Muscle of arm (tissue), 12 donors: ENCODE measurements around the gene B3GAT1. TPM values are rescaled to one million over a fixed set of nuclear protein-coding genes. Genes with fewer than 3 reads are reported as not detected.
"Not testable (repeated sequence)": the region's sequence is repeated elsewhere in the genome, so short reads cannot be mapped to it uniquely, and the experiment has no call there.

Source experiments
- DNase-seq: peaks from one replicate; pipeline ENCODE4 v3.0.0-alpha.2; 2013
- polyA plus RNA-seq, 12 donors: library from polyadenylated mRNA; unstranded; fragments of 120-200 nt; gene quantifications; one replicate each; pipeline ENCODE4 v1.2.1, GENCODE V29; 2013; ENCODE audit not compliant: insufficient read length in 12 of 12

The B3GAT1 gene
- polyA plus RNA-seq, 12 donors, result 0.11 to 0.80 (median 0.33) TPM; not detected in 2

- no peak for DNase-seq
These were observed 53.7 kb downstream of the B3GAT1 start for GRCh38 chr11:134358165-134358855.

GRCh38 chr11:134357545-134357839 is 54.5 kb downstream of the B3GAT1 start:
- no peak for DNase-seq

GRCh38 chr11:134356656-134357544 is 55.1 kb downstream of the B3GAT1 start:
- no peak for DNase-seq

GRCh38 chr11:134355656-134356055 is 56.4 kb downstream of the B3GAT1 start:
- DNase-seq, result no peak

GRCh38 chr11:134355136-134355535 is 56.9 kb downstream of the B3GAT1 start:
- no peak for DNase-seq

- DNase-seq, result no peak
These were observed 59.9 kb downstream of the B3GAT1 start for GRCh38 chr11:134352111-134352510.

- DNase-seq, result no peak
These were observed 61.7 kb downstream of the B3GAT1 start for GRCh38 chr11:134350381-134350780.

GRCh38 chr11:134349802-134350355 is 62.2 kb downstream of the B3GAT1 start:
- no peak for DNase-seq

GRCh38 chr11:134349109-134349801 is 62.8 kb downstream of the B3GAT1 start:
- DNase-seq, result no peak

- DNase-seq, result no peak
These were observed 64.6 kb downstream of the B3GAT1 start for GRCh38 chr11:134347441-134347840.

- no peak for DNase-seq
These were observed 65.1 kb downstream of the B3GAT1 start for GRCh38 chr11:134346976-134347350.

GRCh38 chr11:134346101-134346975 is 65.7 kb downstream of the B3GAT1 start:
- DNase-seq, result no peak

- DNase-seq, result no peak
These were observed 66.8 kb downstream of the B3GAT1 start for GRCh38 chr11:134345237-134345550.

- DNase-seq, result not testable (repeated sequence)
These were observed 67.4 kb downstream of the B3GAT1 start for GRCh38 chr11:134344497-134345236.

GRCh38 chr11:134343646-134344045 is 68.4 kb downstream of the B3GAT1 start:
- no peak for DNase-seq

- DNase-seq, result no peak
These were observed 69.3 kb downstream of the B3GAT1 start for GRCh38 chr11:134342572-134343340.

GRCh38 chr11:134341805-134342571 is 70.1 kb downstream of the B3GAT1 start:
- no peak for DNase-seq

- DNase-seq, result no peak
These were observed 71.6 kb downstream of the B3GAT1 start for GRCh38 chr11:134340354-134340964.

- no peak for DNase-seq
These were observed 72.3 kb downstream of the B3GAT1 start for GRCh38 chr11:134339756-134340155.
